NK-92 (cell line): ENCODE measurements around the gene DNM2.

Experiments
- DNase-seq: peaks from one replicate; lab custom pipeline; 2025; ENCODE audit not compliant: unreplicated experiment; lab: John Stamatoyannopoulos, UW

DNM2 gene

GRCh38 chr19:10690341-10690781 lies 27.5 kb upstream of the DNM2 start:
- DNase-seq, result no peak

GRCh38 chr19:10691178-10691881 lies 26.5 kb upstream of the DNM2 start:
- DNase-seq, result no peak

GRCh38 chr19:10691883-10692282 lies 26.0 kb upstream of the DNM2 start:
- no peak for DNase-seq

GRCh38 chr19:10692673-10693264 lies 25.1 kb upstream of the DNM2 start:
- no peak for DNase-seq

GRCh38 chr19:10694706-10695307 lies 23.1 kb upstream of the DNM2 start:
- DNase-seq, result no peak

- no peak for DNase-seq
These were observed 22.2 kb upstream of the DNM2 start for GRCh38 chr19:10695401-10696398.

GRCh38 chr19:10699650-10700335 lies 18.1 kb upstream of the DNM2 start:
- DNase-seq, result no peak

GRCh38 chr19:10701955-10702525 lies 15.8 kb upstream of the DNM2 start:
- DNase-seq, result no peak

- no peak for DNase-seq
These were observed 10.9 kb upstream of the DNM2 start for GRCh38 chr19:10706990-10707389.

- no peak for DNase-seq
These were observed 10.4 kb upstream of the DNM2 start for GRCh38 chr19:10707440-10707839.

- no peak for DNase-seq
These were observed 9.6 kb upstream of the DNM2 start for GRCh38 chr19:10708291-10708690.

- DNase-seq, result no peak
These were observed 5.8 kb upstream of the DNM2 start for GRCh38 chr19:10712045-10712444.

- DNase-seq, result no peak
These were observed 5.1 kb upstream of the DNM2 start for GRCh38 chr19:10712754-10713153.

- no peak for DNase-seq
These were observed 4.6 kb upstream of the DNM2 start for GRCh38 chr19:10713317-10713716.

- no peak for DNase-seq
These were observed 874 bp upstream of the DNM2 start for GRCh38 chr19:10717054-10717355.

- no peak for DNase-seq
These were observed 622 bp downstream of the DNM2 start for GRCh38 chr19:10718205-10719196.

GRCh38 chr19:10719466-10719961 lies 1.6 kb downstream of the DNM2 start:
- no peak for DNase-seq

GRCh38 chr19:10720607-10721125 lies 2.8 kb downstream of the DNM2 start:
- no peak for DNase-seq

- DNase-seq, result no peak
These were observed 5.7 kb downstream of the DNM2 start for GRCh38 chr19:10723591-10723990.
